H1 (cell line): ENCODE results near the gene LCT.

ENCODE experiments used
- CEBPB ChIP-seq: IDR thresholded peaks from 2 replicates; pipeline ENCODE4 v1.6.1; 2012; ENCODE audit warnings: low read depth, low read length
- EGR1 ChIP-seq: IDR thresholded peaks from 2 replicates; pipeline ENCODE4 v1.6.1; 2011; ENCODE audit warnings: low read depth, low read length, borderline replicate concordance
- POLR2A ChIP-seq, 2 experiments: IDR thresholded peaks; 1 replicate in 1 of 2; 2 replicates in 1 of 2; pipeline ENCODE4 v1.6.1; 2011; ENCODE audit warnings: low read depth in 2 of 2, low read length in 2 of 2, mild to moderate bottlenecking in 2 of 2; ENCODE audit errors: control extremely low read depth in 1 of 2
- TF ChIP-seq, protein P1 (sequence below), 3 experiments: IDR thresholded peaks; 1 replicate in 2 of 3; 2 replicates in 1 of 3; pipeline versions ENCODE4 v1.5.1 to v1.6.1; 2011; ENCODE audit warnings: low read length in 3 of 3, mild to moderate bottlenecking in 3 of 3, inconsistent platforms in 2 of 3, low read depth in 1 of 3, moderate library complexity in 1 of 3; ENCODE audit not compliant: insufficient read depth in 1 of 3; ENCODE audit errors: control extremely low read depth in 1 of 3

GRCh38 chr2:135798275-135798705 lies 38.7 kb downstream of the LCT start:
- TF ChIP-seq, protein P1, sequence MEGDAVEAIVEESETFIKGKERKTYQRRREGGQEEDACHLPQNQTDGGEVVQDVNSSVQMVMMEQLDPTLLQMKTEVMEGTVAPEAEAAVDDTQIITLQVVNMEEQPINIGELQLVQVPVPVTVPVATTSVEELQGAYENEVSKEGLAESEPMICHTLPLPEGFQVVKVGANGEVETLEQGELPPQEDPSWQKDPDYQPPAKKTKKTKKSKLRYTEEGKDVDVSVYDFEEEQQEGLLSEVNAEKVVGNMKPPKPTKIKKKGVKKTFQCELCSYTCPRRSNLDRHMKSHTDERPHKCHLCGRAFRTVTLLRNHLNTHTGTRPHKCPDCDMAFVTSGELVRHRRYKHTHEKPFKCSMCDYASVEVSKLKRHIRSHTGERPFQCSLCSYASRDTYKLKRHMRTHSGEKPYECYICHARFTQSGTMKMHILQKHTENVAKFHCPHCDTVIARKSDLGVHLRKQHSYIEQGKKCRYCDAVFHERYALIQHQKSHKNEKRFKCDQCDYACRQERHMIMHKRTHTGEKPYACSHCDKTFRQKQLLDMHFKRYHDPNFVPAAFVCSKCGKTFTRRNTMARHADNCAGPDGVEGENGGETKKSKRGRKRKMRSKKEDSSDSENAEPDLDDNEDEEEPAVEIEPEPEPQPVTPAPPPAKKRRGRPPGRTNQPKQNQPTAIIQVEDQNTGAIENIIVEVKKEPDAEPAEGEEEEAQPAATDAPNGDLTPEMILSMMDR (IDR thresholded peaks at IDR 0.05; ENCODE audit: control extremely low read depth in 1 of 3, insufficient read depth in 1 of 3, low read depth in 1 of 3, low read length in 3 of 3) = no peak
- TF ChIP-seq EGR1 = no peak
- no peak for TF ChIP-seq POLR2A (IDR thresholded peaks at IDR 0.05; ENCODE audit: control extremely low read depth in 1 of 2, low read depth in 2 of 2, low read length in 2 of 2)
- no peak for TF ChIP-seq CEBPB
